GM12872 (cell line): ENCODE data around the gene OR10A7.

Source experiments
- CTCF ChIP-seq: IDR thresholded peaks from 3 replicates; pipeline ENCODE4 v1.5.1; 2011; ENCODE audit warnings: low read depth, mild to moderate bottlenecking, low read length, moderate library complexity; ENCODE audit not compliant: insufficient read depth

The OR10A7 gene

DNA sequence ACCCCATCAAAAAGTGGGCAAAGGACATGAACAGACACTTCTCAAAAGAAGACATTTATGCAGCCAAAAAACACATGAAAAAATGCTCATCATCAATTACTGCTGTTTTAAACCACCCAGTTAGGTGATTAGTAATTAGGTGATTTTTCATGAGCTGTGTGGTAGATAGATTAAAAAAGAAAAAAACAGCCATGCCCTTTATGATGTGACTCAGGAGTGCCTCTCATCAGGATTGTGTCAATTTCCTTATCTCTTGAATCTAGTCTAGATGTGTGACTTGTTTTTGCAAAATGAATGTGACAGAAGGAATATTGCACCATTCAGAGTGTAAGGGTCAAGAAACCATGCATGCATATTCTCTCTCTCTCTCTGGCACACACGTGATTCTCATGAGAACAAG is 5.7 kb downstream of the OR10A7 start:
- TF ChIP-seq CTCF, result no peak

DNA sequence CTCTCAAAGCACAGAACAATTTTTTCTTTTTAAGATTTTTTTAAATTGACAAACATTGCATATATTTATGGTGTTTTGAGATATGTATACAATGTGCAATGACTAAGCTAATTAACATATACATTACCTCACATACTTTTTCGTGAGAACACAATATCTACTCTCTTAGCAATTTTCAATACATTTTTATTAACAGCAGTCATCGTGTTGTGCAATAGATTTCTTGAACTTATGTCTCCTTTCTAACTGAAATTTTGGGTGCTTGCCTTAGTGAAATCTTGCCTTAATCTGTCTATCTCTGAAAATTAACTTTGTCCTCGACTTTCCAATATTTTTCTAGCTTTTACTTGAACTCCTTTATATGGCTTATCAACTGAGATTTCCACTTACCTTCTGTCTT is 6.8 kb downstream of the OR10A7 start:
- TF ChIP-seq CTCF, result no peak

DNA sequence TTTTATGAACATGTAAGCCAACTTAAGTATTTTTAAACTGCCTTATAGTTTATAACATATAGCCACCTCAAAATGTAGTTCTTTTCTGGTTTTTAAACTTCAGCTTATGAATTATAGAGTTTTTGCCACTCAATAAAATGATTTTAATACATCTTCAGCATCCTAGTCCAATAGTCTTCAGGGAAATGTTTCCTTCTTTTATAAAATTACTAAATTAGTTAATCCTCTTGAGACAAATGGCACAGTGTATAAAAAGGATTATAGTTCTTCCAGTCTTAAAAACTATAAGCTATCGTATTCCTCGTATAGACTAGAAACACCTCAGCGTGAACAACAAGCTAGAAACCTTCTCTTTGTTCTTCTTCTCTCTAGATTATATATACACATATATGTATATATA is 23.5 kb downstream of the OR10A7 start, which contains the start of gene OR6C74:
Gene OR6C74 (plus strand): TSS at position 301 of the 400 bp plus-strand sequence. CDS start 2,679 bp downstream, outside the sequence.
- no peak for TF ChIP-seq CTCF

DNA sequence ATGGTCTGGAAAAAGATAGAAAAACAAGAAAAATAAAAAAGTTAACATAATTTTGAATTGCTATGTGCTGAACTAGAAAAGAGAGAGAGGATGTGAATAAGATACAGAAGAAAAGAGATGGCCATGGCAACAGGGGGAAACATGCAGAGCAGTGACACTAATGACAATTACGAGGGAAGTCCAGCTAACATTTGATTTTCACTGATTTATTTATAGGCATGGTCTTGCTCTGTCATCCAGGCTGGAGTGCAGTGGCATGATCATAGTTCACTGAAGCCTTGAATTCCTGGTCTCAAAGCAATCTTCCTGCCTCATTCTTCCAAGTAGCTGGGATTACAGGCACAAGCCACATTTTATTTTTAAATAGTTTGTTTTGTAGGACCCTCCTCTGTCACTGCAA is 25.3 kb downstream of the OR10A7 start:
- no peak for TF ChIP-seq CTCF

- TF ChIP-seq CTCF, result no peak
Observed at GRCh38 chr12:55250944-55251343, 30.1 kb downstream of the OR10A7 start.

DNA sequence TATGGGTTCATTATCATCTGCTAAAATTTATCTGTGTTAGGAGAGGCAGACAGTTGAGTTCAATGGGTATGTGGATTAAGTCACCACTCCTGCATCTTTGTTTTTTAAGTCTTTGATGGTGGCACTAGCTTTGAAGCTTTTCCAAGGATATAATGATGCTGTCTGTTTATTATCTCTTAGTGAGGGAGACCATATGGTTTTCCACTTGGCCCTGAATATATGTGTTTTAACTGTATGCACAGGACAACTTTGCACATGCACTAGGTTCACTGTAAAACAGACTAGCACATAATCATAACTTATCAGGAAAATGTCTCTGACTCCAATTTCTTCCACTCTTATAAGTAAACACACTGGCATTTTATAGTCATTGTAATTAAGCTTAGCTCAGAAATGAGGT is 32.5 kb downstream of the OR10A7 start:
- TF ChIP-seq CTCF, result no peak

- no peak for TF ChIP-seq CTCF
Observed at GRCh38 chr12:55256831-55257230, 36.0 kb downstream of the OR10A7 start.

GRCh38 chr12:55258303-55258702 is 37.5 kb downstream of the OR10A7 start:
- no peak for TF ChIP-seq CTCF
